GM06990 (cell line): ENCODE measurements around the gene SSTR3.

Experiments used
- DNase-seq: peaks from one replicate; pipeline ENCODE4 v3.0.0-alpha.2; 2011; ENCODE audit not compliant: insufficient read length; ENCODE audit errors: extremely low read depth
- H3K27me3 ChIP-seq: replicated peaks from 2 replicates; pipeline ENCODE4 v1.6.0; 2011; ENCODE audit warnings: low read length; ENCODE audit not compliant: control insufficient read depth, insufficient read depth
- H3K36me3 ChIP-seq: 2 replicates; pipeline ENCODE4 v1.5.1; 2011; ENCODE audit warnings: low read length; ENCODE audit not compliant: control insufficient read depth, insufficient read depth
- H3K4me3 ChIP-seq: replicated peaks from 2 replicates; pipeline ENCODE4 v1.5.1; 2011; ENCODE audit warnings: low read depth, mild to moderate bottlenecking, control low read depth, low read length
- CTCF ChIP-seq: IDR thresholded peaks from 2 replicates; pipeline ENCODE4 v1.5.1; 2011; ENCODE audit warnings: low read length, control low read depth, mild to moderate bottlenecking, inconsistent platforms; ENCODE audit not compliant: insufficient read depth, poor library complexity, severe bottlenecking

The SSTR3 gene

GRCh38 chr22:37240240-37240940 lies 28.1 kb upstream of the SSTR3 start:
- Histone ChIP-seq H3K4me3 (peak overlapping the region; percentile 85; the same call in 1 of the 2 replicates), H3K27me3 (no peaks in the 10 kb centered on the region), H3K36me3 (peaks cover 51% of the 10 kb centered on the region)
- no peak for TF ChIP-seq CTCF
- no peak for DNase-seq

GRCh38 chr22:37239336-37240239 lies 27.3 kb upstream of the SSTR3 start:
- TF ChIP-seq CTCF = no peak
- Histone ChIP-seq H3K4me3 (no peak overlapping the region), H3K27me3 (no peaks in the 10 kb centered on the region), H3K36me3 (peaks cover 54% of the 10 kb centered on the region)
- DNase-seq = no peak

- no peak for TF ChIP-seq CTCF
- DNase-seq = no peak
These were observed 25.3 kb upstream of the SSTR3 start for GRCh38 chr22:37237371-37238268.

GRCh38 chr22:37235897-37236607 lies 23.8 kb upstream of the SSTR3 start:
- H3K27me3 ChIP-seq = no peaks in the 10 kb centered on the region
- peaks cover 67% of the 10 kb centered on the region for H3K36me3 ChIP-seq
- H3K4me3 ChIP-seq = no peak overlapping the region
- TF ChIP-seq CTCF = no peak
- no peak for DNase-seq

More at GRCh38 chr22:37237371-37238268, 25.3 kb upstream of the SSTR3 start:
- Histone ChIP-seq H3K36me3 (peaks cover 66% of the 10 kb centered on the region), H3K27me3 (no peaks in the 10 kb centered on the region), H3K4me3 (no peak overlapping the region)
